Measurements from ENCODE around the gene CAVIN1. TPM values are rescaled to one million over a fixed set of nuclear protein-coding genes. Genes with fewer than 3 reads are reported as not detected.
"Not testable (repeated sequence)": the region's sequence is repeated elsewhere in the genome, so short reads cannot be mapped to it uniquely, and the experiment has no call there.

The CAVIN1 gene
- total and polyA plus RNA-seq, 11 donors = 140 to 318 (median 253) TPM

DNA sequence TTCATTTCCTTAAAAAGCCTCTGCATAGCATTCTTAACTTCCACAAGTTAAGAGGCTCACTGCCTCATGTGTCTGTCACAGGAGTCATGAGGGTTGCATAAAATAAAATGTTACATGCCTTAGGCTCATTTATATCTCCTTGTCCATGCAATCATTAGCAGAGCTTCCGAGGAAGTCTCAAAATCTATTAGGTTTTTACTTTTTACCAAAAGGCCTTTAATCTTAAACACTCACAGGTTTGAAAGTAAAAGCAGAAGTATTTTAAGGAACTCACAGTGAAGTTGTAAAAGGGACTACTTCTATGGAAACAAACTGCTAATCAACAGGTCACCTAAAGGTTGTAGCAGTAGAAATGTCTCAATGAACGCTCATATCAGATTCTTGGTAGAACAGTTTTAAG lies 30.4 kb upstream of the CAVIN1 start:
- Histone ChIP-seq H3K27me3 (no peaks in the 10 kb centered on the region), H3K4me3 (no peak overlapping the region), H3K36me3 (no peaks in the 10 kb centered on the region), H3K27ac (peak overlapping the region in 1 of 12 donors; percentile 48), H3K9me3 (no peaks in the 10 kb centered on the region), H3K4me1 (peaks cover 0 to 61% (median 13%) of the 10 kb centered on the region in 12 donors)
- ATAC-seq = no peak
- no peak for DNase-seq
- TF ChIP-seq POLR2A (IDR thresholded peaks at IDR 0.05) = no peak
- TF ChIP-seq, protein P1, sequence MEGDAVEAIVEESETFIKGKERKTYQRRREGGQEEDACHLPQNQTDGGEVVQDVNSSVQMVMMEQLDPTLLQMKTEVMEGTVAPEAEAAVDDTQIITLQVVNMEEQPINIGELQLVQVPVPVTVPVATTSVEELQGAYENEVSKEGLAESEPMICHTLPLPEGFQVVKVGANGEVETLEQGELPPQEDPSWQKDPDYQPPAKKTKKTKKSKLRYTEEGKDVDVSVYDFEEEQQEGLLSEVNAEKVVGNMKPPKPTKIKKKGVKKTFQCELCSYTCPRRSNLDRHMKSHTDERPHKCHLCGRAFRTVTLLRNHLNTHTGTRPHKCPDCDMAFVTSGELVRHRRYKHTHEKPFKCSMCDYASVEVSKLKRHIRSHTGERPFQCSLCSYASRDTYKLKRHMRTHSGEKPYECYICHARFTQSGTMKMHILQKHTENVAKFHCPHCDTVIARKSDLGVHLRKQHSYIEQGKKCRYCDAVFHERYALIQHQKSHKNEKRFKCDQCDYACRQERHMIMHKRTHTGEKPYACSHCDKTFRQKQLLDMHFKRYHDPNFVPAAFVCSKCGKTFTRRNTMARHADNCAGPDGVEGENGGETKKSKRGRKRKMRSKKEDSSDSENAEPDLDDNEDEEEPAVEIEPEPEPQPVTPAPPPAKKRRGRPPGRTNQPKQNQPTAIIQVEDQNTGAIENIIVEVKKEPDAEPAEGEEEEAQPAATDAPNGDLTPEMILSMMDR (IDR thresholded peaks at IDR 0.05) = no peak
- WGBS, 4 donors = 44 to 88% (median 73%) methylated on average over 2 of the region's 2 CpGs
- intact Hi-C loops (cut with DNase I) = no loop called here

DNA sequence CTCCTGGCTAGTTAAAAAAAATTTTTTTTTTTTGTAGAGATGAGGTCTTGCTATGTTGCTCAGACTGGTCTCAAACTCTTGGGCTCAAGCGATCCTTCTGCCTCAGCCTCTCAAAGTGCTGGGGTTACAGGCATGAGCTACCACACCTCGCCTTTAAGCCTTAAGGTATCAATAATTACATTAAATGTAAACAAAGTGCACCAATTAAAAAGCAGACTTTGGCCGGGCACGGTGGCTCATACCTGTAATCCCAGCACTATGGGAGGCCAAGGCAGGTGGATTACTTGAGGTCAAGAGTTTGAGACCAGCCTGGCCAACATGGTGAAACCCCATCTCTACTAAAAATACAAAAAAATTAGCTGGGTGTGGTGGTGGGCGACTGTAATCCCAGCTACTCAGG lies 28.2 kb upstream of the CAVIN1 start:
- H3K27ac ChIP-seq; intact Hi-C loops (cut with DNase I); H3K4me3 ChIP-seq; H3K9me3 ChIP-seq; ATAC-seq; DNase-seq; H3K27me3 ChIP-seq; H3K36me3 ChIP-seq: not testable (repeated sequence)
- WGBS, 4 donors = 73 to 93% (median 87%) methylated on average over 5 of the region's 5 CpGs
- peaks cover 0 to 44% (median 2%) of the 10 kb centered on the region in 12 donors for H3K4me1 ChIP-seq

DNA sequence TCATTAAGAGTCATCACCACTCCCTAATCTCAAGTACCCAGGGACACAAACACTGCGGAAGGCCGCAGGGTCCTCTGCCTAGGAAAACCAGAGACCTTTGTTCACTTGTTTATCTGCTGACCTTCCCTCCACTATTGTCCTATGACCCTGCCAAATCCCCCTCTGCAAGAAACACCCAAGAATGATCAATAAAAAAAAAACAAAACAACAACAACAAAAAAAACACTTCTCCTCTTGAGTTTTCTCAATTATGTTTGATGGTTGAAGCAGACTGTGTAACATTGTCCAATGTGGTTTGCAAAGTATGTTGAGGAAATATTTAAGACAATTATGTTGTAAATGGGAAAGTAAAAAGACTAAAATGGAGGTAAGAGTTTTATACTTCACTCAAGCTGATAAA lies 26.8 kb upstream of the CAVIN1 start:
- WGBS, 4 donors = 55% methylated on average over 2 of the region's 2 CpGs; no CpG with 5 or more reads in 3 of the 4 donors
- DNase-seq; intact Hi-C loops (cut with DNase I); H3K9me3 ChIP-seq; H3K36me3 ChIP-seq; H3K4me3 ChIP-seq; ATAC-seq; H3K27me3 ChIP-seq; H3K27ac ChIP-seq: not testable (repeated sequence)
- H3K4me1 ChIP-seq = peaks cover 0 to 30% (median 0%) of the 10 kb centered on the region in 12 donors

DNA sequence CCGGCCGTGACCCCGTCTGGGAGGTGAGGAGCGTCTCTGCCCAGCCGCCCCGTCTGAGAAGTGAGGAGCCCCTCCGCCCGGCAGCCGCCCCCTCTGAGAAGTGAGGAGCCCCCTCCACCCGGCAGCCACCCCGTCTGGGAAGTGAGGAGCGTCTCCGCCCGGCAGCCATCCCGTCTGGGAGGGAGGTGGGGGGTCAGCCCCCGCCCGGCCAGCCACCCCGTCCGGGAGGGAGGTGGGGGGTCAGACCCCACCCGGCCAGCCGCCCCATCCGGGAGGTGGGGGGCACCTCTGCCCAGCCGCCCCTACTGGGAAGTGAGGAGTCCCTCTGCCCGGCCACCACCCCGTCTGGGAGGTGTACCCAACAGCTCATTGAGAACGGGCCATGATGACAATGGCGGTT lies 26.1 kb upstream of the CAVIN1 start:
- H3K36me3 ChIP-seq; DNase-seq; H3K27me3 ChIP-seq; H3K9me3 ChIP-seq; intact Hi-C loops (cut with DNase I); H3K4me3 ChIP-seq; ATAC-seq; H3K27ac ChIP-seq: not testable (repeated sequence)
- WGBS, 4 donors = 94 to 97% (median 96%) methylated on average over 8 to 23 of the region's 27 CpGs
- peaks cover 0 to 24% (median 0%) of the 10 kb centered on the region in 12 donors for H3K4me1 ChIP-seq

DNA sequence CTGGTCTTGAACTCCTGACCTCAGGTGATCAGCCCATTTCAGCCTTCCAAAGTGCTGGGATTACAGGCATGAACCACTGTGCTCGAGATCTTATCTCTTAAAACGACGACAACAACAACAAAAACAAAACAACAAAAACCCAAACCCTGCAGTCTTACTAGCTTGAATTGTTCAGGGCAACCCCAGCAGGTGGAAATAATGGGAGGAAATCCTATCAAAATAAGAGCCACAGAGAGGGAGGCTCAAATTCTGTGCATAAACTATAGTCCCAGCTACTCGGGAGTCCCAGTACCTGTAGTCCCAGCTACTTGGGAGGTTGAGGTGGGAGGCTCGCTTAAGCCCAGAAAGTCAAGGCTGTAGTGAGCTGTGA lies 19.1 kb upstream of the CAVIN1 start:
- Histone ChIP-seq H3K4me1 (peaks cover 0 to 20% (median 3%) of the 10 kb centered on the region in 12 donors), H3K4me3 (no peak overlapping the region), H3K27me3 (no peaks in the 10 kb centered on the region), H3K36me3 (no peaks in the 10 kb centered on the region), H3K27ac (peak overlapping the region in 3 of 12 donors; percentile 4 to 58 (median 36)), H3K9me3 (no peaks in the 10 kb centered on the region)
- 35 to 43% (median 38%) methylated on average over 5 of the region's 5 CpGs for WGBS, 4 donors
- TF ChIP-seq, protein P1 (IDR thresholded peaks at IDR 0.05) = no peak
- no peak for TF ChIP-seq POLR2A (IDR thresholded peaks at IDR 0.05)
- ATAC-seq (peak in 1 of 4 donors; percentile 65), DNase-seq (no peak)
- intact Hi-C loops (cut with DNase I) = no loop called here

Measured in heart left ventricle (tissue), 16 donors.